Tibial nerve (tissue), 4 donors: Measurements from ENCODE around the gene PARP2. TPM values are rescaled to one million over a fixed set of nuclear protein-coding genes. Genes with fewer than 3 reads are reported as not detected.
"Not testable (repeated sequence)": the region's sequence is repeated elsewhere in the genome, so short reads cannot be mapped to it uniquely, and the experiment has no call there.

ENCODE experiments used
- DNase-seq, 2 donors: peaks; one replicate each; pipeline ENCODE4 v3.0.0-alpha.2; 2019; ENCODE audit warnings: low spot score in 2 of 2
- H3K27ac ChIP-seq, 4 donors: fragments of 200-600 bp; sonication (generic) in 3 of 4; one replicate each; pipeline ENCODE4 v1.5.1; 2017 to 2019; ENCODE audit warnings: mild to moderate bottlenecking in 1 of 4
- H3K27me3 ChIP-seq, 2 donors: fragments of 200-600 bp; sonication (generic) in 1 of 2; one replicate each; pipeline versions ENCODE4 v1.5.1 to v1.6.0; 2017 to 2019
- H3K36me3 ChIP-seq, 3 donors: fragments of 200-600 bp; sonication (generic); one replicate each; pipeline ENCODE4 v1.5.1; 2018 to 2019
- H3K4me1 ChIP-seq, 4 donors: fragments of 200-600 bp; sonication (generic) in 3 of 4; one replicate each; pipeline ENCODE4 v1.5.1; 2017 to 2019
- H3K4me3 ChIP-seq, 4 donors: fragments of 200-600 bp; sonication (generic) in 3 of 4; one replicate each; pipeline ENCODE4 v1.5.1; 2017 to 2019; ENCODE audit warnings: mild to moderate bottlenecking in 1 of 4, moderate library complexity in 1 of 4
- H3K9me3 ChIP-seq, 4 donors: fragments of 200-600 bp; sonication (generic) in 3 of 4; one replicate each; pipeline ENCODE4 v1.5.1; 2017 to 2019
- CTCF ChIP-seq, 5 experiments: fragments of 200-600 bp in 3 of 5; fragments of 450-650 bp in 2 of 5; sonication (generic) in 3 of 5; IDR thresholded peaks; one replicate each; pipeline ENCODE4 v1.5.1; 2016 to 2019; ENCODE audit warnings: antibody characterized with exemption in 5 of 5, mild to moderate bottlenecking in 3 of 5, moderate library complexity in 2 of 5
- EP300 ChIP-seq, 2 donors: sonication (generic); formaldehyde crosslinking; IDR thresholded peaks; one replicate each; pipeline ENCODE4 v1.6.1; 2017; ENCODE audit warnings: antibody characterized with exemption in 2 of 2, mild to moderate bottlenecking in 1 of 2
- POLR2A ChIP-seq, 2 donors: fragments of 450-650 bp; IDR thresholded peaks; one replicate each; pipeline ENCODE4 v1.6.1; 2017; ENCODE audit warnings: antibody characterized with exemption in 2 of 2, mild to moderate bottlenecking in 2 of 2, moderate library complexity in 2 of 2
- WGBS, 2 donors: methylation state at CpG; one replicate each; pipeline ENCODE4 v1.1.5; 2018; 5-methylcytosine and 5-hydroxymethylcytosine counted together
- total RNA-seq, 4 donors: library from RNA; depleted of rRNA; stranded (reverse); fragments of >200 nt; gene quantifications; one replicate each; pipeline ENCODE4 v1.1.0, GENCODE V29; 2016

The PARP2 gene
- total RNA-seq, 4 donors from 2014 or later, result 12.2 to 17.7 (median 15.6) TPM

DNA sequence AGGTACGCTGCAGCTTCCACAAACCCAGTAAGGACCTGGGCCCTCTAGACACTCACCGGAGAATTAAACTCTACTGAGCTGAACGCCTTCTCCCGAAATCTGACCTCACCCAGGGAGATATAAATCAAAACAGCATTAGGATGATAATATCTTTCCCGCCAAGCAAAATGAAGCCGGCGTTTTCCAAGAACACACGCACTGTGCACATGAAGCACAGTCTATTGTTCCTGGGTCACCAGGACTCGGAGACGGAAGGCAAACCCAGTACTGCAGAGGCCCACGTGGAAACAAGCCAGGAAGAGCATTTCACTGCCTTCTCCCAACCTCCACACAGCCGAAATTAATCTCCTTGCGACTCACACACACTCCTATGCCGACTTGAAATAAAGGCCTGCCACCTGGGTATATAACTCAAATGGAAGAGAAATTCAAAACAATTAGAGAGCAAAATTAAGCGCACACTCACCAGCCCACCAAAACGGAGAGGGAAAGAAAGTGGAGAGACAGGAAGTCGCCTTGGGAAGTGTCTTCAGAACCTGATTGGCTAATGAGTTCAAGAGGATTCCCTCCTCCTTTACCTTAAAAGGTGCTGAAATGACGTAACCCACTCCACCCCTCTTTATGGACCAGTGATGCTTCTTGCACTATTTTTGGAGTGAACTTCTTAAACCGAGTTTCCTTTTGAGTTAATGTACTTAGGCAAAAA lies 10.5 kb upstream of the PARP2 start, which contains the start of gene CCNB1IP1:
Gene CCNB1IP1 (minus strand): TSS at position 492 of the 706 bp plus-strand sequence. CDS start 16,756 bp downstream, outside the sequence.
- WGBS, 2 donors, result 1% methylated on average over 19 of the region's 19 CpGs
- Histone ChIP-seq H3K4me1 (peaks cover 0 to 28% (median 2%) of the 10 kb centered on the region in 4 donors), H3K27me3 (no peaks in the 10 kb centered on the region), H3K9me3 (no peaks in the 10 kb centered on the region), H3K36me3 (peaks cover 0 to 15% (median 0%) of the 10 kb centered on the region in 3 donors), H3K4me3 (peak within 1 kb of the TSS; percentile 40 to 79 (median 60)), H3K27ac (peak within 1 kb of the TSS; percentile 85 to 95 (median 88))
- DNase-seq, result peak in 1 of 2 donors; percentile 68
- TF ChIP-seq EP300 (IDR thresholded peaks at IDR 0.05) (peak; percentile 61 to 95), POLR2A (IDR thresholded peaks at IDR 0.05) (peak; percentile 40 to 46), CTCF (IDR thresholded peaks at IDR 0.05) (no peak)

DNA sequence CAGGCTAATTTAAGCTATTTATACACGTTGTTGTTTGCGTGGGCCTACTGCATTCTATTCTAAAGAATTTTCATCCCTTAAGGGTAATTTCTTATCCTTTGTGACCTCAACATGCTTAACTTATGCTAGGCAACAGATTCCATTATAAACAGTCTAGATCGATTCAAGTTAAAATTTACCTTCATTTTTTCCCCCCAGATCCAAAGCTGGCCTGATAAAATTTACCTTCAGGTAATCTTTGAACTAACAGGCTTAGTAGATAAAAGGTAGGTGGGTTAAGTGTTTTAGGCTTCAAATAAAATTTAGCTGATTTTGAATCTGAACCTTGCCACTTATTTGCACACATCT lies 10.0 kb upstream of the PARP2 start:
- peak overlapping the region; percentile 85 to 95 (median 88) for H3K27ac ChIP-seq
- peaks cover 0 to 10% (median 0%) of the 10 kb centered on the region in 3 donors for H3K36me3 ChIP-seq
- H3K27me3 ChIP-seq, result no peaks in the 10 kb centered on the region
- no peak for DNase-seq
- peak overlapping the region; percentile 40 to 79 (median 60) for H3K4me3 ChIP-seq
- TF ChIP-seq POLR2A (IDR thresholded peaks at IDR 0.05), result peak in 1 of 2 donors; percentile 3
- no peak for TF ChIP-seq EP300 (IDR thresholded peaks at IDR 0.05)
- no peak for TF ChIP-seq CTCF (IDR thresholded peaks at IDR 0.05)
- H3K4me1 ChIP-seq, result peaks cover 0 to 24% (median 2%) of the 10 kb centered on the region in 4 donors
- 6 to 11% methylated on average over 3 of the region's 3 CpGs for WGBS, 2 donors
- H3K9me3 ChIP-seq, result no peaks in the 10 kb centered on the region

GRCh38 chr14:20334017-20334416 lies 9.4 kb upstream of the PARP2 start:
- Histone ChIP-seq H3K4me1 (peaks cover 0 to 24% (median 2%) of the 10 kb centered on the region in 4 donors), H3K27me3 (no peaks in the 10 kb centered on the region), H3K27ac (peak overlapping the region; percentile 85 to 95 (median 88)), H3K36me3 (peaks cover 0 to 4% (median 0%) of the 10 kb centered on the region in 3 donors), H3K9me3 (no peaks in the 10 kb centered on the region), H3K4me3 (no peak overlapping the region)
- WGBS, 2 donors, result 76 to 77% methylated on average over 7 of the region's 7 CpGs
- TF ChIP-seq POLR2A (IDR thresholded peaks at IDR 0.05) (no peak), EP300 (IDR thresholded peaks at IDR 0.05) (no peak), CTCF (IDR thresholded peaks at IDR 0.05) (no peak)
- no peak for DNase-seq

DNA sequence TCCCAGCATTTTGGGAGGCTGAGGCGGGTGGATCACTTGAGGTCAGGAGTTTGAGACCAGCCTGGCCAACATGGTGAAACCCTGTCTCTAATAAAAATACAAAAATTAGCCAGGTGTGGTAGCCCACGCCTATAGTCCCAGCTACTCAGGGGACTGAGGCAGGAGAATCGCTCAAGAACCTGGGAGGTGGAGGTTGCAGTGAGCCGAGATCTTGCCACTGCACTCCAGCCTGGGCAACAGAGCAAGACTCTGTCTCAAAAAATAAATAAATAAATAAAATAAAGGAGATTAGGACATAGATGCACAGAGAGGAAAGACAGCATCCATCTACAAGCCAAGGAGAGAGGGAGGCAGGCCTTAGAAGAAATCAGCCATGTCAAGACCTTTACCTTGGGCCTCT lies 2.4 kb upstream of the PARP2 start:
- WGBS, 2 donors, result 90 to 94% methylated on average over 4 of the region's 4 CpGs
- Histone ChIP-seq H3K36me3 (peaks cover 0 to 13% (median 0%) of the 10 kb centered on the region in 3 donors), H3K4me1 (peaks cover 0 to 18% (median 6%) of the 10 kb centered on the region in 4 donors)
- DNase-seq, H3K4me3 ChIP-seq, H3K27me3 ChIP-seq, H3K9me3 ChIP-seq, H3K27ac ChIP-seq: not testable (repeated sequence)

DNA sequence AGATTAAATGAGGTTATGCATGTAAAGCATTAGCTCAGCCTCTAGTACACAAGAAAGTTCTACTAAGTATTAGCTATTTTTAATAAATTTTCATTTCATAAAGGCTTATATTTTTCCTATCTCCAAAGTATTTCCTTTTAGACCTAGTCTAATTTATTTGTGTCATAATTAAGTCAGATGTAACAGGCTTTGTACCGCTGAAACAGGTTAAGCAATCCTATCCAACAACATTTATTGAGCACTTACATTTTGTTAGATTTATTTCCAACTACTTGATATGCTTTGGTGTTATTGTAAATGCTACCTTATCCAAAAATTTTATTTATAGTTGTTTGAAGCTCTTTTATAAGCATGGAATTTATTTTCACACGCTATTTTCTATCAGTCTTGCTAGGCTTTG lies 1.8 kb upstream of the PARP2 start:
- Histone ChIP-seq H3K36me3 (peaks cover 0 to 19% (median 0%) of the 10 kb centered on the region in 3 donors), H3K4me3 (peak overlapping the region in 3 of 4 donors; percentile 63 to 79 (median 75)), H3K27ac (peak overlapping the region in 3 of 4 donors; percentile 91 to 98 (median 92)), H3K27me3 (no peaks in the 10 kb centered on the region), H3K4me1 (peaks cover 0 to 18% (median 6%) of the 10 kb centered on the region in 4 donors), H3K9me3 (no peaks in the 10 kb centered on the region)
- TF ChIP-seq CTCF (IDR thresholded peaks at IDR 0.05) (no peak), POLR2A (IDR thresholded peaks at IDR 0.05) (no peak), EP300 (IDR thresholded peaks at IDR 0.05) (no peak)
- no peak for DNase-seq
- WGBS, 2 donors, result 60 to 66% methylated on average over 2 of the region's 2 CpGs
